Lower lobe of right lung (tissue), 2 donors: ENCODE results near the gene CFL1. TPM values are rescaled to one million over a fixed set of nuclear protein-coding genes. Genes with fewer than 3 reads are reported as not detected.
A peak's percentile ranks its signal among the peaks of the same experiment; 100 is the strongest.

Experiments
- ATAC-seq, 2 donors: fragments of 200-7000 bp; cut with Tn5 transposase; one replicate each; pipeline ENCODE4 v1.9.1; 2020 to 2022; ENCODE audit warnings: mild to moderate bottlenecking in 2 of 2, moderate library complexity in 2 of 2
- DNase-seq: peaks from one replicate; pipeline ENCODE4 v3.0.0-alpha.2; 2020
- H3K27ac ChIP-seq: fragments of 200-600 bp; one replicate; pipeline ENCODE4 v1.8.0; 2022
- H3K27me3 ChIP-seq: fragments of 200-600 bp; one replicate; pipeline ENCODE4 v1.8.0; 2022; ENCODE audit warnings: low read depth
- H3K36me3 ChIP-seq: fragments of 200-600 bp; one replicate; pipeline ENCODE4 v1.8.0; 2022; ENCODE audit warnings: mild to moderate bottlenecking
- H3K4me1 ChIP-seq: fragments of 200-600 bp; one replicate; pipeline ENCODE4 v1.8.0; 2022
- H3K4me3 ChIP-seq: fragments of 200-600 bp; one replicate; pipeline ENCODE4 v1.8.0; 2022; ENCODE audit warnings: mild to moderate bottlenecking
- H3K9me3 ChIP-seq: fragments of 200-600 bp; one replicate; pipeline ENCODE4 v1.8.0; 2022
- intact Hi-C: fragments of 100-400 bp; cut with DNase I; formaldehyde crosslinking; loops from one replicate; pipeline ENCODE4 v1.11.0; 2022
- total RNA-seq: library from RNA; stranded (reverse); fragmentation: NEBNext Ultra II Directional; extraction: Animal tissue kit (Norgen Biotek cat#: 25700); gene quantifications from one replicate; pipeline ENCODE4 v1.2.1, GENCODE V29; 2021
- TF ChIP-seq, protein P1 (sequence below): fragments of 200-600 bp; IDR thresholded peaks from one replicate; pipeline ENCODE4 v1.8.0; 2022; ENCODE audit warnings: antibody characterized with exemption, mild to moderate bottlenecking
- donor health status: DM: no; HTN: yes; CAD: no; lungs with severe emphysema.

Gene CFL1
- total RNA-seq, 1 donor from 2014 or later = 647 TPM

GRCh38 chr11:65852508-65853245 is 5.3 kb downstream of the CFL1 start:
- Histone ChIP-seq H3K4me1 (peaks cover 18% of the 10 kb centered on the region), H3K27me3 (no peaks in the 10 kb centered on the region), H3K27ac (no peak overlapping the region), H3K36me3 (peaks cover 48% of the 10 kb centered on the region), H3K9me3 (peaks cover 3% of the 10 kb centered on the region), H3K4me3 (no peak overlapping the region)
- TF ChIP-seq, protein P1, sequence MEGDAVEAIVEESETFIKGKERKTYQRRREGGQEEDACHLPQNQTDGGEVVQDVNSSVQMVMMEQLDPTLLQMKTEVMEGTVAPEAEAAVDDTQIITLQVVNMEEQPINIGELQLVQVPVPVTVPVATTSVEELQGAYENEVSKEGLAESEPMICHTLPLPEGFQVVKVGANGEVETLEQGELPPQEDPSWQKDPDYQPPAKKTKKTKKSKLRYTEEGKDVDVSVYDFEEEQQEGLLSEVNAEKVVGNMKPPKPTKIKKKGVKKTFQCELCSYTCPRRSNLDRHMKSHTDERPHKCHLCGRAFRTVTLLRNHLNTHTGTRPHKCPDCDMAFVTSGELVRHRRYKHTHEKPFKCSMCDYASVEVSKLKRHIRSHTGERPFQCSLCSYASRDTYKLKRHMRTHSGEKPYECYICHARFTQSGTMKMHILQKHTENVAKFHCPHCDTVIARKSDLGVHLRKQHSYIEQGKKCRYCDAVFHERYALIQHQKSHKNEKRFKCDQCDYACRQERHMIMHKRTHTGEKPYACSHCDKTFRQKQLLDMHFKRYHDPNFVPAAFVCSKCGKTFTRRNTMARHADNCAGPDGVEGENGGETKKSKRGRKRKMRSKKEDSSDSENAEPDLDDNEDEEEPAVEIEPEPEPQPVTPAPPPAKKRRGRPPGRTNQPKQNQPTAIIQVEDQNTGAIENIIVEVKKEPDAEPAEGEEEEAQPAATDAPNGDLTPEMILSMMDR = no peak
- DNase-seq = no peak
- intact Hi-C loops = no loop called here
- ATAC-seq = no peak

GRCh38 chr11:65851811-65852507 is 6.0 kb downstream of the CFL1 start:
- no peak for ATAC-seq
- H3K36me3 ChIP-seq = peaks cover 48% of the 10 kb centered on the region
- H3K27ac ChIP-seq = no peak overlapping the region

GRCh38 chr11:65851083-65851579 is 6.8 kb downstream of the CFL1 start:
- H3K9me3 ChIP-seq = peaks cover 3% of the 10 kb centered on the region
- H3K4me1 ChIP-seq = peaks cover 11% of the 10 kb centered on the region
- no peak for DNase-seq
- intact Hi-C loops = no loop called here
- ATAC-seq = peak; percentile 7 to 9
- H3K36me3 ChIP-seq = peaks cover 47% of the 10 kb centered on the region
- H3K4me3 ChIP-seq = no peak overlapping the region
- no peaks in the 10 kb centered on the region for H3K27me3 ChIP-seq
- TF ChIP-seq, protein P1 = peak; percentile 33
- H3K27ac ChIP-seq = no peak overlapping the region

More at GRCh38 chr11:65851811-65852507, 6.0 kb downstream of the CFL1 start:
- Histone ChIP-seq H3K4me1 (peaks cover 18% of the 10 kb centered on the region), H3K9me3 (peaks cover 3% of the 10 kb centered on the region), H3K4me3 (no peak overlapping the region), H3K27me3 (no peaks in the 10 kb centered on the region)
- no peak for DNase-seq
- intact Hi-C loops = no loop called here
- TF ChIP-seq, protein P1 = no peak

- H3K9me3 ChIP-seq = peaks cover 3% of the 10 kb centered on the region
- no peak overlapping the region for H3K4me3 ChIP-seq
- no peak for DNase-seq
- intact Hi-C loops = no loop called here
- no peak overlapping the region for H3K27ac ChIP-seq
- no peaks in the 10 kb centered on the region for H3K27me3 ChIP-seq
- H3K36me3 ChIP-seq = peaks cover 40% of the 10 kb centered on the region
- TF ChIP-seq, protein P1 = no peak
- ATAC-seq = peak; percentile 3 to 25
- H3K4me1 ChIP-seq = peaks cover 4% of the 10 kb centered on the region
Measured at GRCh38 chr11:65850217-65851082, 7.5 kb downstream of the CFL1 start.

GRCh38 chr11:65849771-65850216 is 8.2 kb downstream of the CFL1 start:
- intact Hi-C loops = no loop called here
- Histone ChIP-seq H3K27ac (no peak overlapping the region), H3K36me3 (peaks cover 33% of the 10 kb centered on the region), H3K4me1 (no peaks in the 10 kb centered on the region), H3K4me3 (no peak overlapping the region), H3K27me3 (no peaks in the 10 kb centered on the region), H3K9me3 (peaks cover 3% of the 10 kb centered on the region)
- no peak for DNase-seq
- no peak for ATAC-seq
- TF ChIP-seq, protein P1 = no peak
